Measurements from ENCODE around the gene TRIB2.

TRIB2 gene

GRCh38 chr2:12787891-12788801 lies 71.4 kb downstream of the TRIB2 start:
- no peak for DNase-seq

- no peak for DNase-seq
These were observed 75.2 kb downstream of the TRIB2 start for GRCh38 chr2:12791906-12792305.

Measured in activated CD8-positive, alpha-beta memory T cell treated with anti-CD3 and anti-CD28 coated beads, Interleukin-2, amount 50 U/mL, for 4 hours (primary cell).